ENCODE measurements around the gene AHI1.

Gene AHI1

DNA sequence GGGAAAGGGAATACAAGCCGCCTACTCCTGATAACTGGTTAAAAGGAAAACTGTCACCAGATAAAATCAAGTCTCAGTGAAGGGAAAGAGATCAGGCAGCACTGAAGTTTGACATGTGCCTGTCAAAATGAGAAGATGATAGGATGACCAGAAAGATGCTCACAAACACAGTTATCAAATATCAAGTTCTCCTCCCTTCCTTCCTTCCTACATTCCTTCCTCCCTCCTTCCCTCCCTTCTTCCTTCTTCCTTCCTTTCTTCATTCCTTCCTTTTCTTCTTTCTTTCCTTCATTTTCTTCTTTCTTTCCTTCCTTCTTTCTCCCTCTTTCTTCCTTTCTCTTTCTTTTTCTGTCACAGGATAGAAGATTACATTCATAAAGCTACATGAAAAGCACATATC is 261.2 kb downstream of the AHI1 start:
- no peak for DNase-seq (ENCODE audit: low read depth in 2 of 3, low spot score in 1 of 3)

DNA sequence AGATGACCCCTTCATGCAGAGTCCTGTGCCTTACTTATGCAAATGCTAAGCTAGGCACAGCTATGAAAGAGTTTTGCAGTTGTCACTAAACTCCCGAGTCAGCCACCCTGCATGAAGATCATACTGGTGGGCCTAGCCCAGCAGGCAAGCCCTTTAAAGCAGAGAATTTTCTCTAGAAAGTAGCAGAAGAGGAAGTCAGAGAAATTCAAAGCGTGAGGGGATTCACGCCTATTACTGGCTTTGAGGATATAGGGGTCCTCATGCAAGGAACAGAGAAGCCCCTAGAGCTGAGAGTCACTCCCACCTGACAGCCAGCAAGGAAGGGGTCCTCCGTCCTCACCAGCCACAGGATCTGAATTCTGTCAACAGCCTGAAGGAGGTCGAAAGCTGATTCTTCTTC is 261.8 kb downstream of the AHI1 start:
- no peak for DNase-seq (ENCODE audit: low read depth in 2 of 3, low spot score in 1 of 3)

- no peak for DNase-seq (ENCODE audit: low read depth in 2 of 3, low spot score in 1 of 3)
Measured at GRCh38 chr6:135234492-135234780, 263.1 kb downstream of the AHI1 start.

GRCh38 chr6:135233686-135234491 is 263.7 kb downstream of the AHI1 start:
- DNase-seq (ENCODE audit: low read depth in 2 of 3, low spot score in 1 of 3): no peak

Data from stimulated activated CD4-positive, alpha-beta T cell treated with anti-CD3 and anti-CD28 coated beads, Interleukin-12 subunit alpha, Interleukin-12 subunit beta, amount 100 ng/mL, for 48 hours (primary cell).